ENCODE results near the gene PLAC1.

PLAC1 gene

DNA sequence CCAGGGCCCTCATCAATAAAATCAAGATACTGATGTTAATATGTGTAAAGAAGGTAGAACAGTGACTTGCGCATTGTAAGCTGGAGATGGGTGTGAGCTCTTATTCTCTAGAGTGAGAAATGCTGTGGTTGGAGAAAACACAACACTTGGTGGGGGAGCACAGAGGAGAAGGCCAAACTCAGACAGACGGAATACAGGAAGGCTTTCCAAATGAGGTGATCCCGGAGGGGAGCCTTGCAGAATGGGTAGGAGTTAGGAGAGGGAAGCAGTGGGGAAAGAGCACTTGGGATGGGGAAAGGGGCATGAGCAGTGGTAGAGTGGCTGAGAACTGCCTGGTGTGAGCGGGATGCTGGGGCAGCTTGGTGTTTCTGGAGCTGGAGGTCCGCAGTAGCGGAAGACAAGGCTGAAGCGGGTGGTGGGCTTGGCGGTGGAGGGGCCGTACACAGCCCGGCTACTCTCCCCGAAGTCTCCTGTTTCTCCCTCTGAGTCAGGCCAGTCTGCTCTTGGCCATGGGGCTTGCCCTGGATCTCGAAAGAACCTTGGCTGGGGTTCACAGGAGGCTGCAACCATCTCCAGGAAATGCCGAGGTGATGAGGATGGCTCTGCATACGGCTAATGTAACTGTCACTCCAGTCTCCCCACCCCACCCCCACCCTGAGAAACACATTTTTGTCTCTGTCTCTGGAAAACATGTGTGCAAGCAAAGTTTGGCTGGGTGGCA is 11.3 kb upstream of the PLAC1 start:
- DNase-seq = no peak

DNA sequence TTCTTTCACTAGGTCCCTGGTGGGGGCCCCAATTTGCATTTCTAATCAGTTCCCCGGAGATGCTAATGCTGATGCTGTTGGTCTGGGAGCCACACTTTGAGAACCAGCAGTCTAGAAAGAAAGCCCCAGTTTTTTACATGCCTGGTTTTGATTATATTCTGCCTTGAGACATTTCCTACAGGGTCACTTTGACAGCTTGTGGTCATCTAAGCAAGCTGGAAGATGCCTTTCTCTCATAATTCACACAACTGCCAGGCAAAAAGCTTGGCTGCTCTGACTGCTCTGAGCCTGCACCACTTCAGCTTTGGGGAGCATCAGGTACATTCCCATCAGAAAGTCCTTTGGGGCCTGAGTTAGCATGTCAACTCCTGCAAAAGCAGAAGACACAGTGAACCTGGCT is 5.9 kb upstream of the PLAC1 start:
- no peak for DNase-seq

DNA sequence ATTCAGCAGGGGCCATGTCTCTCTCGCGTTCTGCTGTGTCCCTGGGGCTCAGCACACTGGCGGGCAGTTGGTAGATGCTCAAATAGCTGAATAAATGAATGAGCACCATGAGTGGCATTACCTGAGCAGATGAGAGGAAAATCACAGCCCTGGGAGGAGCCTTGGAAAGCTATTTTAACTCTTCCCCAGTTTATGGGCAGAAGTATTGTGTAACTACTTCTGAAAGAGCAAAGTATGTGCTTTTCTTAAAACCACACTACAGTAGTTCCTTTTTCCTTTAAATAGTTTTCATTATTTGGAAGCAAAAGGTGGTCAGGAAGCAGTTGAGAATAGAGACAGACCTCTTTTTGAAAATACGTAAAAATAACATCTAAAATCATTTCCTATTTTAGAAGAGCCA is 3.0 kb upstream of the PLAC1 start:
- no peak for DNase-seq

DNA sequence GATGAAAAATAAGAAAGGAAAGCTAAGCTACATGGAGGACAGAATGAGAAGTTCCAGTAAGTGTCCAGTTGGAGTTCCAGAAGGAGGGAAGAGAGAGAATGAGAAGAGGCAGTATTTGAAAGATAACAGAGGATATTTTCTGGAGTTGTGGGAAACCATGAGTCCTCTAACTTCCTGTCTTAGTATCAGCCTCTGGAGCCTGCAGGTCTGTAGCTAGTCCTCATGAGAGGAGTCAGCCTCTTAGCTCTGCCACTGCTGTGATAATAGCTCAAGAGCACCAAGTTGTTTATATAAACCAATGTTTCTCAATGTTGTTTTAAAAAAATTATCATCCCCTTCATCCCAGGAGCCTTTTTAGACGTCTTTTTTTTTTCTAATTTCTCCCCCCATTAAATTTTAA is 2.4 kb upstream of the PLAC1 start:
- no peak for DNase-seq

DNA sequence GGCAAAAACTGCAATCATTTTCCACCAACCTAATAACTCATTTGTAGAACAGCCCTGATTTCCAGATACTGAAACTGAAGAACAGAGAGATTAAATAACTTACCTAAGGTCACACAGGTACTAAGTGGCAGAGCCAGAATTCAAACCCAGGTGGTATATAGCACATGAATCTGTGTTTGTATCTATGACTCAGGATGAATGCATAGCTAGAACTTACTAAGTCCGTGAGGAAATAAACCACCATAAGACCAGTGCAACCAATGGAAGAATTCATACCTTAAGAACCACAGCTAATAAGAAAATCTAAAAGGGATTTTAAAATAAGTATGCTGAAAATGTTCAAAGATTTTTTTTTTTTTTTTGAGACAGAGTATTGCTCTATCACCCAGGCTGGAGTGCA is 1.5 kb upstream of the PLAC1 start:
- no peak for DNase-seq

DNA sequence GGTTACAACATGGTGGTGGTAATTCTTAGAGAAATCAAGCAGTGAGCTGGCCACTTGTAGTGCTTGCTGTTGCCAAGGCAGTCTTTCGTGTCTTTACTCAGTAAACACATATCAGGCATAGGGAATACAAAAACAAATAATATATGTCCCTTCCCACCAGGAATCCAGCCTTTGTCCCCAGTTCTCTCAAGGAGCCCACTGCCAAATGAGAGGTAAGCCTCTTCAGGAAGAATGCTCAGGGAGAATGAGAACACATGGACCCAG is 421 bp upstream of the PLAC1 start:
- no peak for DNase-seq

DNA sequence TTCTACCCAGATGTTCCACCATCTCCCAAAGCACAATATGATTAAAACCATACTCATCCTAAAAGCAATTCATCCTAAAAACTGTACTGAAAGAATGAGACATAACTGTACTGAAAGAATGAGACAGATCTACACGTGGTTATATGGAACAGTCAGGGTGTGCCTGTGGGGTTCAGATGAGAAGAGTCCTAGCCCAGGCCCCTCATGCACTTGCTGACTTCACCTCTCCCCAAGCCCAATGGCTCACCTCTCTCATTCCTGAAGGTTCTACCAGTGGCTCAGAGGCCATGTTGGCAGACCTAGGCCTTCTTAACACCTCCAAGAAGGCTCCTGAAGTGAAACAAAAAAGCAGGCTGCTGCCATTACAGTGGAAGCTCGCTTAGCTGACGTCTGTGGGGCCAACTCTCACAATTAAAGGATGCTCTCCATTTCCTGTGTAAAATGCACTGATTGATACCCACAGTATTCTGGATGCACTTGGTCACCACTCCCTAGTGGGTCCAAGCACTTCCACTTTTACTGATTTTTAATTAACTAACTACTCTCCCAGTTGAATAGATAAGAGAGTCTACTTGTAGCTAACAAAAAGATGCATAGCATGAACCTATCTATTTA is 3.8 kb downstream of the PLAC1 start:
- DNase-seq = no peak

DNA sequence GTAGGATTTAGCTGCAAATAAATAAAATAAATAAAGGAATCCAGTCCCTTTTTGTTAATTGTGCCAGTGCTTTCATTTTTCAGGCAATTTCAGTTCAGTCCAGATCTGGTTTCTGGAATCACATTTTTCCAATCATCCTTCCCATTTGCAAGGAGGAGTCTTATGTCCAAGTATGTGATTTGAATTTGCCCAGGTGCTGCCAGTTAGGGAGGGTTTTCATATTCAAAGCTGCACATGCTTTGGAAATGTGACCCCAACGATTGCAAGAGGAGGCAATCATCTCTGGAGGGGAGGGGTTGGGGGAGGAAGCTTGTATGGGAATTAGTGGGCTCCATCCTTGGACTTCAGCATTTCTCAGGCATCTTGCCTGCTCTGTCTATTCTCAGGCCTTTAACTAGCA is 4.4 kb downstream of the PLAC1 start:
- no peak for DNase-seq

DNA sequence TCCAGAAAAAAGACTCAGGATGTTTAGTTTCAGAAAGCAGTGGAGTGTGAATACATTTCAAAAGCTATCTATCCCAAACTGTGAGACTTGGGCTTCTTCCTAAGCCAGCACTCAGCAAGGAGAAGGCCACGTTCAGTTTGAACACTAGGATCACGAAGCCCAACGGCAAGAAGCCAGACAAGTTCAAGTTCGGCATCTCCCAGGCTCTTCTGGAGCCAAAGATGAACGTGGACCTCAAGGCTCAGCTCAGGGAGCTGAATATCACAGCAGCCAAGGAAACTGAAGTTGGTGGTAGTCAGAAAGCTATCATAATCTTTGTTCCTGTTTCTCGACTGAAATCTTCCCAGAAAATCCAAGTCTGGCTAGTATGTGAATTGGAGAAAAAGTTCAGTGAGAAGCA is 7.6 kb downstream of the PLAC1 start:
- DNase-seq = no peak

DNA sequence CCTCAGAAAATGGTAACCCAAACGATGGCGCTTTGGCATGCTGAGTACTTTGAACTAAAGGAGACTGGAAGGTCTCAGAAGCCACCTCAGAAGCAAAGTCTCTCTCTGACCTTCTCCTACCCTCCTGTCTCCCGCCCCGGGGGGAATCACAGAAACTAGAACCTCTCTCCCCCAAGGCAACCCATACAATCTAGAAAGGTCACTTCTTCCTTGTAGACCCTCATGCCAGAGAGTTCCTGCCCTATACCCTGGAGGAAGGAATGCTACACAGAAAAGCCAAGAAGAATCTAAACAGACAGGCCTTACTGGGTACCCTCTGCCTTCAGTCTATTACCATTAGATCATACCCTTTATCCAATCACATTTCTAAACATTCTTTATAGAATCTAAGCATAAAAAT is 8.5 kb downstream of the PLAC1 start:
- DNase-seq = no peak

DNA sequence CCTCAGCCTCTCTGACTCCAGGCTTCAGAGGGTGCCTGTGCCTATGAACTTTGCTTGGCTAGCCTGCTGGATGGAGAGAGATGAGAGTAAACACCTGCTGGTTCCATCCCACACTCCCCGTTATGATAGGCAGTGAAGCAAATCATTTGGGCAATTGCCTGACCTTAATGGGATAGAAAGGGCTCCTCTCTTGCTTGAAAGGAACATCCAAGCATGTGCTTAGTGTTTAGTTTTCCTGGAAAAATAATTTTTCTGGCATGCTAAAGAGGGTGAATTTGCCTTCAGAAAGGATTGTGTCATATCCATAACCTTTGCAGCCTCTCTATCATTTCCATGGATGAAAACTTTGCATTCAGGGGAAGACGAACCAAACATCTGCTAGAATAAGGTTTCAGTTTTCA is 10.8 kb downstream of the PLAC1 start:
- no peak for DNase-seq

DNA sequence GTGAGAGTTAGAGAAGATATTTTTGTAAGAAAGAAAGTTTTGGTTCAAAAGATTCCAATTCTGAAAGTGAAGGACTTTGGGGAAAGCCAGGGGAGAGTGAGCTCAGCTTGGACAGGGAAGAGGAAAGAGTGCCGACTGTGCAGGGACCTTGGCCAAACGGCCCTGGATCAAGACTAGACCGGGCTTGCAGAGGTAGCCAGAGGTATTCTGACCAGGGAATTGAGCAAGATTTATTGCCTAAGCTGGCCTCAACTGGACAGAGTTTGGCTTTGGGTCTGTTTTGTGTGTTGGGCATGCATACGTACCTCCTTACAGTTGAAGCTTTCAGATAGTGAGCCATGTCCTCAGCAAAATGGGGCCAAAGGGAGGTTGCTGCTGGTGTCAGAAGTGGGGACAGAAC is 11.6 kb downstream of the PLAC1 start:
- DNase-seq = no peak

DNA sequence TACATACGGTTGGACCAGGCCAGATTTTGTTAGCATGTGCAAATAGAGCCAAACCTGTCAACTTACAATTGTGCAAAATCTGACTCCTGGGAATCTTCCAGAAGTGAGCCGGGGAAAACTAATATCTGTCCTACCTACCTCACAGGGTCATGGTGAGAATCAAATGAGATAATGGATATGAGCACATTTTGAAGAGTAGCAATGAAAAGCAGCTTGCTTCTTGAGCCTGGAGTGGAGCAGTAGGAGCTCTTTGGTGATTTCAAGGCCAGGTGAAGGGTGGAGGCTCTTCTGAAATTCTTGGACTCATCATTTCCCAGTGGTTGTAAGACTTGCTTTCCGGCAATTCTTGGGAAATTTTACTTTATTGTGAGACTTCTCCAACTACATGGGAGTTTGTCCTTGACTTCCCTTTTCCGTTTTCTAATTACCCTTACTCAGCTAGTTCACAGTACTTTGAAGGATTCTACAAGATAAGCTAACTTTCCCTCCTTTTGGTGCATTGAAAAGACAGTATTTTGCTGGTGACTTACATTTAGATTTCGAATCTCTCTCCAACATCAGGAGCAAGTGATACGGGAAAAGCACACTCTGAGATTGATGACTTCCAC is 12.2 kb downstream of the PLAC1 start:
- no peak for DNase-seq

DNA sequence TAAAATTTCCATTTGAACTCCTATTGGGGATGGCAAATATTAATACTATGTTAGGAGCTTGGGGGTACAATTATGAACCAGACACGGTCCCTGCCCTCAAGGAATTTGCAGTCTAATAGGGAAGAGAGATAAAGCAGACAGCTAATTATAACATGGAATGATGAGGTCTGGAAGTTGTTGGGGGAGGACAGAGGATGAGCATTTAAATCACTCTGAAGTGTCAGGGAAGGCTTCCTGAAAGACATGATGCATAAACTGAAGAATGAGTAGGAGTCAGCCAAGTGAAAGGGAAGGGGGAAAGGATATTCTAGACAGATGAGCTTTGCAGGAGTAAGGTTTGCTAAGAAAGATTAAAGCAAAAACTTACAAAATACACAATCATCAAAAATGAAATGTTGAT is 15.9 kb downstream of the PLAC1 start:
- DNase-seq = no peak

DNA sequence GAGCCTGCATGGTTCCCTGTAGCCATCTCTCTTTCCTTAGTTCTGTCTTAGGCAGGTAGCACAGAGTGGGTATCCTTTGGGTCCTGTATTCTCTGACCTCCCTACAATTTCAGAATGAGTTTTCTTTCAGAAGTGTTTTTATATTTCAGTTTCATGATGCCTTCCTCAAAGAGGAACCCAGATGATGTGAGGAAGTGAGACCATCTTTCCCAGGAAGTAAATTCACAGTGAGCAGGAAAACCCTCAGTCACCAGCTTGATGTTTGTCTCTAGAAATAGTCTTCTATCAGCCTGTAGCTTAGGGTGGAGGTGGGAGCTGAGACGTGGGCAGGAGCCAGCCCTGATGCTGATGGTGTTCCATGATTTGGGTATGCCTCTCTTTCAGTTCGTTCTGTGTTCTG is 16.9 kb downstream of the PLAC1 start:
- DNase-seq = no peak

DNA sequence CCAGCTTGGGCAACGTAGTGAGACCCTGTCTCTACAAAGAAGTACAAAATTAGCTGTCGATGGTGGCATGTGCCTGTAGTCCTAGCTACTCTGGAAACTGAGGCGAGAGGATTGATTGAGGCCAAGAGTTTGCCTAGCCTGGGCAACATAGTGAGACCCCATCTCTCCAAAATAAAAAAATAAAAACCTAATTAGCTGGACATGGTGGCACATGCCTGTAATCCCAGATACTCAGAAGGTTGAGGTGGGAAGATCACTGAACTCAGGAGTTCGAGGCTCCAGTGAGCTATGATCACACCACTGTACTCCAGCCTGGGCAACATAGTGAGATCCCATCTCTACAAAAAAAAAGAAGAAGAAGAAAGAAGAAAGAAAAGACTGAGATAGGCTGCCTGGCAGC is 17.4 kb downstream of the PLAC1 start:
- no peak for DNase-seq

DNA sequence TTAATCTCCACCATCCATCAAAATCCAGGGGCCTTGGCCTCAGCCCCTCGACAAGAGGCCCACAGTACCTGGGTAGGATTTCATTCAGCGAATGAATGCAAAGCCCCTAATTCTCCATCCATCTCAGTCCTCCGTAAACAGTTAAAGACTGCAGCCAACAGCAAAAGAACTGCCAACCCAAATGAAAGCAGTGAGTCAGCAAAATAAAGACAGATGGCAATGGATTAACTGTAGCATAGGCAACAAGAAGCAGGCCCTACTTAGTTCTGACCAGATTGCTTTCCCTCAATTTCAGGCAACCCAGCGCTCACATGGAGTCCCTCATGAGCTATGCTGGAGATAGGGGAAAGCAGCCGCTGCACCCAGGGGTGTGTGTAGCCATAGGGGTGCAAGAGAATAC is 21.4 kb downstream of the PLAC1 start:
- DNase-seq = no peak

DNA sequence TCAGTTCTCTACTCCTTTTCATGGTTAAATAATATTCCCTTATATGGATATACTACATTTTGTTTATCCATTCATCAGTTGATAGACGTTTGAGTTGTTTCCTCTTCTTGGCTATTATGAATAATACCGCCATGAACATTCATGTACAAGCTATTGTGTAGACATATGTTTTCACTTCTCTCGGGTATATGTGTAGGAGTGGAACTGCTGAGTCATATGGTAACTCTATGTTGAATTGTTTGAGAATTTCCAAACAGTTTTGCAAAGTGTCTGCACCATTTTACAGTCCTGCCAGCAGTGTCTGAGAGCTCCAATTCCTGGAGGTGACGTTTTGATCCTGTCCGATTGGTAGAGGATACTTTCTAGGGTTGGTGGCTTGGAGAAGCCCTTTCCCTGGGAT is 23.6 kb downstream of the PLAC1 start:
- no peak for DNase-seq

DNA sequence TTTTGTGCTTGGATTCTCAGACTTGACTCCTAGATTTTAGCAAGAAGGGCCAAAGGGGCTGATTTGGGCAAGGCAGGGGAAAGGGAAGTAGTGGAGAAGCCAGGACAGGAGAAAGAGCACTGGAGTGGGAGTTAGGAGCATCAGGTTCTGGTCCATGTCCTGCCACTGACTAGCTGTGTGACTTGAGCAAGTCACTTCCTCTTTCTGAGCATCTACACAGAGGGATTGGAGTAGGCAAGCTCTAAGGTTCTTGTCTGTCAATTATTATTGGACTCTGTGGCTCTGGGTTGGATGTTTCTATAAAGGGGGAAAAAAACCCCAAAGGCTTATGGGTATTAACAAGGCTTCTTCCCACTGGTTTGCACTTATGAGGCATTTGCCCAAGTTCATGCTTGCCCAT is 24.4 kb downstream of the PLAC1 start:
- no peak for DNase-seq

DNA sequence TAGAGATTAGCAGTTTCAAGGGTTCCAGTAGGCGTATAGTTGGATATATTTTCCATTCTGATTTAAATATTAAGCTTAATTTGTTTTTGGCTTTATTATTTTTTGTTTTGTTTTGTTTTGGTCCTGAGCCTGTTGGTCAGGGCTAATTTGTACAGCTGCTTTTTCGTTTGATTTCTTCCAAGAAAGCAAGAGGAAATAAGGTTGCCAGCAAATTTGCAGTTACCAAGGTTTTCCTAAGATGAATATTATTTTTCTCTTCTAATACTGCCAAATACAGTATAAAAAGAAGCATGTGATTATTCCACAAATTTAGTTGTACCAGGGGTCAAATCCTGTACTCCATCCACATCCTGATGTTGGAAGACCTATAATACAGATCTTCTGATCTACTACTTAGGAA is 24.9 kb downstream of the PLAC1 start:
- DNase-seq = no peak

DNA sequence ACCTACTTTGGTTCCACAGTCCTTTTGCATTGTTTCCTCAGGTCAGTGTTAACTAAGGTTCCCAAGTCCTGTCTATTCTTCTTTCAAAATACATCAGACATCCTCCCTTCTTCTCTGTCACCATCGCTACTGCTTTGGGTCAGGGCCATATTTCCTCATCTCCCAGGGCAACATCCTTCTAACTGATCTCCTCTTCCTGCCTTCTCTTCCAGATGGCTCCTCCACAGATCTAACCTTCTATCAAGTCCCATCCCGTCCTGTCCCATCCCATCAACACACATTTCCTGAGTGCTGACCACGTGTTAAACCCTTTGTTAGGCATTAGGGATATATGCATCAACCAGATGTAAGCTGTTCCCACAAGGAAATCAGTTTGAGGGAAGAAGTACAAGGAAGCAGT is 25.9 kb downstream of the PLAC1 start:
- no peak for DNase-seq

DNA sequence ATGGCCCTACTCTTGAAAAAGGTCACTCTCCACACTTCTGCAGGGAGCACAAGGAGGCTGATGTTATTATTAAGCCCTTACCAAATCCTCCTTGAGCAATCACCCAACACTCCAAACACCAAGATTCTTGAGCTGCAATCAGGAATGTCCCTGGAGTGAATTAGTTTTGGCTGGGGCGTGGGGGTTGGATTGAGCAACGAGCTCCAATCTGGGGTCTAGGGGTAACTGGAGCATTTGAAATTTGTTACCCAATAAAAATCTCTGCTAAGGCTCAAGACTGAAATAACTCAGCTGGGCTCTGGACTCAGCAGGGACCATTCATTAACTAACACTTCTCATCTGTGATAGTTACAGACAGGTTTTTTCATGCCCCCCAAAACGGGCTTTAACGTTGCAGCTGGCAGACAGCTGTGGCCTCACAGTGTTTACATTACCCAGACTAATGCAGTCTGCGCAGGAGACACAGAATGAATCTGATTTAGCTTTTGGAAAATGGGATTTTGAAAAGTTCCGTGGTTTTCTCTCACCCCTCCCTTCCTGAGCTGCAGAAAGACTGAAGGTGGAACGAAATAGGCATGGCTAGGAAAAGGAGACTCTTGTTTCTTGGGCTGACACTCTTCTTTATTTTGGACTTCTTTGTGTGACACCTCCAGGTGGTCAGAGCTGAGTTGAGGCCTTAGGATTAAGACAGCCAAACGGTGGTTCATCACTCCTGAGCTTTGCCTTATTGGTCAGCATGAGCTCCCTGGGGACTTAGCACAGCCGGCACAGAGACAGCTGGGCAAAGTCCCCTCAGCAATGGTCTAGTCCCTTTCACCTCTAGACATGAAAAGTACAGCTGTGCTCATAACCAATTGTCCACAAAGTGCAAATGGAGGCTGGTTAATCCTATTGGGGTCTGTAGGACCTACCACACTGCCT is 26.6 kb downstream of the PLAC1 start:
- no peak for DNase-seq

DNA sequence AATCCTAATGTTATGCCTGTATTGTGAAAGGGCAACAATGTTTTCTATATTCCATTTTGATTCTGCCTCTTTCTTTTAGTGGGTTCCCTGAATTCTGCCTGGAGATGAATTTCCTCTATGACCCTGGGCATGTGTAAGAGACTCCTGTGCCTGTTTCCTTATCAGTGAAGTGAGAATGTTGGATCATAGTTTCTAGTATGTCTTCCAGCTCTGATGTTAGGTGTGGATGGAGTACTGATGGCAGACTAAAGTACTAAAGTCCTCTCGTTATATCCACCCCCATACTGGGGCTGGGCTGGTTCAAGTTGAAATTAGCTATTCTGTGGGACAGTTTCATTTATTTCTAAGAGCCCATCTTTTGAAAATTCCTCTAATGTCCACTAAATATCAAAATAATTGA is 29.6 kb downstream of the PLAC1 start:
- no peak for DNase-seq

DNA sequence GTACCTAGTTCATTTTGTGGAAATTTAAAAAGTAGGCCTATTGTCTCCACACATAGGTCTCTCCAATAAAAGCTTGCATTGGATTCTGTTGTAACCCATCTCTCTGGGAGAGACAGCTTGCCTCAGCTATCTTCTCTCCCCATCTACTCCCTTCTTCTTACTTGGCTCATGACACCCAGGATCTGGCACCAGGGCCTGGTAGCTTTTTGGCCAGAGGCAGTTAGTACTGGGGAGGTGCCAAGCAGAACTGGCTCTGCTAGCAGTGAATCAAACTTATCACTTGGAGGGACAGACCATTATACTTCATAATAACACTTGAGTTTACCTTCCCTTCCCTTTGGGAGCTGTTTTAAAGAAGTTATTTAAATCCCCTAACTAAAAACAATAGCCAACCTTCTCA is 31.8 kb downstream of the PLAC1 start:
- DNase-seq = no peak

All from RPMI8226 (cell line).